CD4-positive, alpha-beta T cell (primary cell): ENCODE measurements around the gene FAM227B. TPM values are rescaled to one million over a fixed set of nuclear protein-coding genes. Genes with fewer than 3 reads are reported as not detected.

Experiments
- ATAC-seq: fragments of 200-7000 bp; cut with Tn5 transposase; one replicate; pipeline ENCODE4 v1.10.0; 2022; ENCODE audit warnings: mild to moderate bottlenecking; ENCODE audit not compliant: poor library complexity
- CTCF ChIA-PET: fragments of 350-600 bp; sonication (Branson Sonifier 250); formaldehyde crosslinking; loops from one replicate; lab custom pipeline; 2021; ENCODE audit warnings: antibody characterized with exemption, inconsistent platforms; lab: Charles Lee
- POLR2A ChIA-PET: fragments of 350-600 bp; sonication (Branson Sonifier 250); formaldehyde crosslinking; loops from one replicate; lab custom pipeline; 2021; ENCODE audit warnings: antibody characterized with exemption, inconsistent platforms; lab: Charles Lee
- DNase-seq, 14 experiments: peaks; one replicate each; pipeline ENCODE4 v3.0.0-alpha.2; 2013 to 2020; ENCODE audit warnings: mixed read lengths in 2 of 14
- H3K27ac ChIP-seq, 2 donors: one replicate each; pipeline versions ENCODE4 v1.5.1 to v1.7.0; 2013; ENCODE audit warnings: low read length in 2 of 2, low read depth in 1 of 2, mild to moderate bottlenecking in 1 of 2
- H3K27me3 ChIP-seq, 2 experiments: 1 replicate in 1 of 2; 2 replicates in 1 of 2; pipeline versions ENCODE4 v1.6.1 to v1.7.0; 2013; ENCODE audit warnings: low read length in 2 of 2, control low read depth in 1 of 2, mild to moderate bottlenecking in 1 of 2, moderate library complexity in 1 of 2; ENCODE audit not compliant: insufficient read depth in 2 of 2, control insufficient read depth in 1 of 2
- H3K36me3 ChIP-seq: one replicate; pipeline ENCODE4 v1.6.1; 2013; ENCODE audit warnings: low read length, control low read depth; ENCODE audit not compliant: insufficient read depth
- H3K4me1 ChIP-seq: one replicate; pipeline ENCODE4 v1.6.1; 2013; ENCODE audit warnings: low read length, control low read depth; ENCODE audit not compliant: insufficient read depth
- H3K4me3 ChIP-seq: one replicate; pipeline ENCODE4 v1.5.1; 2013; ENCODE audit warnings: mild to moderate bottlenecking, low read length, moderate library complexity
- H3K9me3 ChIP-seq, 2 experiments: 1 replicate in 1 of 2; 2 replicates in 1 of 2; pipeline versions ENCODE4 v1.6.1 to v1.7.0; 2013; ENCODE audit warnings: low read length in 2 of 2, mild to moderate bottlenecking in 2 of 2, control low read depth in 1 of 2, moderate library complexity in 1 of 2; ENCODE audit not compliant: control insufficient read depth in 1 of 2, insufficient read depth in 1 of 2
- H3K27ac Mint-ChIP-seq: one replicate; pipeline ENCODE4 v1.8.0; 2020; ENCODE audit warnings: mixed read lengths
- H3K27me3 Mint-ChIP-seq: one replicate; pipeline ENCODE4 v1.8.0; 2021; ENCODE audit warnings: mixed read lengths
- H3K36me3 Mint-ChIP-seq: one replicate; pipeline ENCODE4 v1.8.0; 2021; ENCODE audit warnings: low read depth, mixed read lengths
- H3K4me1 Mint-ChIP-seq: one replicate; pipeline ENCODE4 v1.8.0; 2021; ENCODE audit warnings: low read depth, mixed read lengths
- H3K4me3 Mint-ChIP-seq: one replicate; pipeline ENCODE4 v1.8.0; 2020; ENCODE audit warnings: mild to moderate bottlenecking, mixed read lengths
- H3K9me3 Mint-ChIP-seq: one replicate; pipeline ENCODE4 v1.8.0; 2020; ENCODE audit warnings: mixed read lengths
- CTCF ChIP-seq: fragments of 200-600 bp; IDR thresholded peaks from one replicate; pipeline ENCODE4 v1.8.0; 2022; ENCODE audit warnings: antibody characterized with exemption, mild to moderate bottlenecking
- intact Hi-C, 2 experiments: fragments of 100-400 bp; cut with DNase I in 1 of 2; cut with micrococcal nuclease in 1 of 2; formaldehyde crosslinking; loops; one replicate each; pipeline versions ENCODE4 v1.15.1 to v1.9.0; 2023 to 2025; cut with DNase I, micrococcal nuclease
- total RNA-seq, 174 experiments: library from RNA in 2 of 174; stranded (reverse) in 2 of 174; gene quantifications; one replicate each; pipeline ENCODE4 v1.2.3 and lab custom pipeline; 2021 to 2026

The FAM227B gene
- total RNA-seq, 2 experiments from 2014 or later: 3.0 to 4.4 TPM

GRCh38 chr15:49331442-49331841 lies 289.2 kb downstream of the FAM227B start:
- H3K27ac Mint-ChIP-seq: no peak overlapping the region
- H3K4me3 Mint-ChIP-seq: no peak overlapping the region
- peaks cover 46% of the 10 kb centered on the region for H3K36me3 Mint-ChIP-seq
- ChIA-PET POLR2A (no interaction called here), CTCF (no interaction called here)
- H3K9me3 Mint-ChIP-seq: no peaks in the 10 kb centered on the region
- Histone ChIP-seq H3K27me3 (no peaks in the 10 kb centered on the region), H3K9me3 (no peaks in the 10 kb centered on the region), H3K4me3 (no peak overlapping the region), H3K27ac (no peak overlapping the region), H3K36me3 (peaks cover 5% of the 10 kb centered on the region), H3K4me1 (no peaks in the 10 kb centered on the region)
- DNase-seq: no peak
- intact Hi-C loops: no loop called here
- no peaks in the 10 kb centered on the region for H3K27me3 Mint-ChIP-seq
- H3K4me1 Mint-ChIP-seq: no peaks in the 10 kb centered on the region
- ATAC-seq: no peak
- TF ChIP-seq CTCF: no peak

- TF ChIP-seq CTCF: no peak
- ChIA-PET POLR2A (no interaction called here), CTCF (no interaction called here)
- Mint-ChIP-seq H3K4me3 (no peak overlapping the region), H3K36me3 (peaks cover 43% of the 10 kb centered on the region), H3K27me3 (no peaks in the 10 kb centered on the region), H3K27ac (no peak overlapping the region), H3K4me1 (no peaks in the 10 kb centered on the region), H3K9me3 (no peaks in the 10 kb centered on the region)
- ATAC-seq (no peak), DNase-seq (no peak)
- no peaks in the 10 kb centered on the region for H3K4me1 ChIP-seq
- intact Hi-C loops: no loop called here
- H3K9me3 ChIP-seq: no peaks in the 10 kb centered on the region
- H3K27ac ChIP-seq: no peak overlapping the region
- H3K4me3 ChIP-seq: no peak overlapping the region
- H3K36me3 ChIP-seq: peaks cover 5% of the 10 kb centered on the region
- H3K27me3 ChIP-seq: no peaks in the 10 kb centered on the region
These were observed 290.5 kb downstream of the FAM227B start for GRCh38 chr15:49330166-49330565.

- Mint-ChIP-seq H3K36me3 (peaks cover 38% of the 10 kb centered on the region), H3K9me3 (no peaks in the 10 kb centered on the region), H3K27me3 (no peaks in the 10 kb centered on the region), H3K27ac (no peak overlapping the region), H3K4me1 (no peaks in the 10 kb centered on the region), H3K4me3 (no peak overlapping the region)
- Histone ChIP-seq H3K4me3 (no peak overlapping the region), H3K9me3 (no peaks in the 10 kb centered on the region), H3K27me3 (no peaks in the 10 kb centered on the region), H3K27ac (no peak overlapping the region), H3K36me3 (no peaks in the 10 kb centered on the region), H3K4me1 (no peaks in the 10 kb centered on the region)
- ChIA-PET CTCF (no interaction called here), POLR2A (no interaction called here)
- no peak for TF ChIP-seq CTCF
- no peak for DNase-seq
- ATAC-seq: no peak
- intact Hi-C loops: no loop called here
These were observed 291.7 kb downstream of the FAM227B start for GRCh38 chr15:49328941-49329340.
